Colon (tissue), 2 donors: ENCODE data around the gene PHF19.

Experiments used
- FAIRE-seq: peaks from 2 replicates; lab custom pipeline; 2012; peaks lifted over from hg19 to GRCh38; lab: Jason Lieb, UNC
- donor health status: control.
- donor health status: control.

Gene PHF19

DNA sequence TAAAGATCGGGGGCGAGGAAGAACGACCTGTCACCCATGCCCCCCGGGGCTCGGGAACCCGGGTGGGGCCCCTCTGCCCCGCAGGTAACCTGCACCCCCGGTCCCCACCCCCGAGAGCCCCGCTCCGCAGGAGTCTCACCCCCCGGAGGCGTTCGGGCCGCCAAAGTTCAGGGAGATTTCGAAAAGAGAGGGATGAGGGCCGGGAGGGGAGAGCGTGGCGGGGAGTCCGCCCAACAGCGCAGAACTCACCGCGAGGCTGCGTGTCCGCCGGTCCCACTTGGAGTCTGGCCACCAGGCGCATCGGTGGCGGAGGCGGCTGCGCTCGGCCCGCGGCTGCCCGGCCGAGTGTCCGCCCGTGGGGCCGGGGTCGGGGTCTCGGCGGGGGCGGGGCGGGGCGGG lies at the start of gene PHF19:
Gene PHF19 (minus strand): TSS at position 347 of the 399 bp plus-strand sequence. CDS start 2,447 bp downstream, outside the sequence.
- FAIRE-seq: no peak

DNA sequence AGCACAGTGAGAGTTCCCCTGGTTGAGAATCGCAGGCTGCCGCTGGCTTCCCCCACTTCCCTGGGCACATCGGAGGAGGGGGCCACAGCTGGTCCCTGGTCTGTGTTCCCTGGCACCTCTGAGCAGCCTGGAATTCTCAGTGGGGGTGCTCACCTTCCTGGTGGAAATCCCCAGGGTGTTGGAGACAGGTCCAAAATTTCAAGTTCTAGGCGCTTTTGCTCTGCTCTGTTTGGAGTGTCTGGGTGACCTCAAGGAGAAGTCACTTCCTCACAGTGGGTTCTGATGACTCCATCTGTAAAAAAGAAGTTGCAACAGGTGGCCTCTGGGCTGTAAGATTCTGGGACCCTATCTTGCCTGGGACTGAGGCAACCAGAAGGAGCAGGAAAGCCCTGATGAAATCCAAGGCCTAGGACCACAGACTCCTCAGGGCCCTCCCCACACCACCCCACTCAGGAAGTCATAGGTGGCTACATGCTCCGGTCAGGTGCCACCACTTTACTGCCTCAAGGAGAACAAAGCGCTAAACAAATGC lies 49.5 kb upstream of the PHF19 start, which contains the start of gene TRAF1:
Gene TRAF1 (minus strand): TSS at position 400 of the 532 bp plus-strand sequence. CDS start 721 bp downstream, outside the sequence.
- no peak for FAIRE-seq

DNA sequence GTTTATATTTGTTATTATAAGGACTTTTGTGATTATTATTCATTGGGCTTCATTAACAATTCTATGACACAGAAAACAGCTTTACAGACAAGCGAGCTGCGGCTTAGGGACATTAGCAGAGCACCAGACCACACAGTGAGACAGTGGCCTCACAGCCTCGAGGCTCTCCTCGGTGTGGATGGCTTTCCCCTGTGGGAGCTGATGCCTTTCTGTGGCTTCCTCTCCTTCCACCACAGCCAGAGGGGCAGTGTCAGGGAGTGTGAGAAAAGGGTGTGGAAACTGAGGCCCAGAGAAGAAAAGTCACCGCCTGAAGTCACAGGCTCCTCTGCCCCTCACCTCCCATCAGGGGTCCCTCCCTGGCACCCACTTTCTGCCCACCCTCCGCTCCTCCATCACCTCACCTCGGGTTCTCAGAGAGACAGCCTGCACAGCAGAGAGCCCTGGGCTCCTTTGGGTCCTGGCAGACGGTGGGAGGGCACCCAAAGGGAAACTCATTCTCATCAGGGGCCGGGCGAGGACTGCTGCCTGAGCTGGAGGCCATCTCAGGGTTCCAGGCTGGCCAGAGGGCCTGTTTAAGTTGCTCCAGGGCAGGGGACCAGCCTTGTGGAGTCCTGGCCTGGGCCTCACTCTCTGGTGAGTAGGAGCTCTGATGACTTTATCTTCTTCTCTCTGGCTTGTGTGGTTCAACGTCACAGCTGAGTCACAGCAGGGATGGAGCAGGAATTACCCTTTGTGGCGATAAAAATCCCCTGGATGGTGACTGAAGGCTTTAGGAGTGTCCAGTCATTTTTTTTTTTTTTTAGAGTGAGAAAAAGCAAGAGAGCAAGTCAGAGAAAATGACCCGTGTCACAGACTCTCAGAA lies 48.8 kb upstream of the PHF19 start:
- no peak for FAIRE-seq

DNA sequence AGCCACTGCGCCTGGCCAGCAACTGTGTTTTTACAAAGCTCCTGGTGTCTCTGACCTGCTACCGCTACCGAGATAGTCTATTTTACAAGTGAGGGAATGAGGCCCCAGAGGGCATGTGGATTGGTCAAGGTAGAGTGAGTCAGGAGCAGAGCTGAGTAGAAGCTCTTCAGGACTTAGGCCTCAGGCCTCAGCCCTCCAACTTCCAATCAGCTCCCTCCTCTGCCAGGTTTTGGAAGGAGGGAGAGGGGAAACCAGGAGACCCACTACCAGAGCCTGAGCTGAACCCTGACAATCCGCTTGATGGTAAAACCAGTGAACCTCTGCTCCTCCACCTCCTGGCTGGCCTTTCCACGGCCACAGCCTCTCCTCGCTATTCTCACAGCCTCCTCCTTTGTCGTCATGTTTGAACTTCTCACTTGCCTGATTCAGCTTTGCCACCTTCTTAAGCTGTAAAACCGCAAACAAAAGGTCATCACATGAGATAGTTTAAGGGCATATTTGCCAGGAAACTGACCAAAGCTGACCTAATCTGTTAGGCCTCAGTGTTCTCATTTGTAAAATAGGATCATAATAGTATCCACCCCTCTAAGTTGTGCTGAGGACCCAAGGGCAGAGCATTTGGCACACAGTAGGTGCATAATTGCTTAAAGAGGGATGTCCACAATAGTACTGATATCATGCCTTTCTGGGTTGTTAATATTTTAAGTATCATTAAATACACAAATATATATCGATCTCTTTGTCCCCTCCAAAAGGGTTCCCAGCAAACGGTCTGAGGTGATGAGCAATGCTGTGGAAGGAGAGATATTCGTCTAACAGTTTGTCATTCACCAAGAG lies 47.9 kb upstream of the PHF19 start:
- FAIRE-seq: no peak

DNA sequence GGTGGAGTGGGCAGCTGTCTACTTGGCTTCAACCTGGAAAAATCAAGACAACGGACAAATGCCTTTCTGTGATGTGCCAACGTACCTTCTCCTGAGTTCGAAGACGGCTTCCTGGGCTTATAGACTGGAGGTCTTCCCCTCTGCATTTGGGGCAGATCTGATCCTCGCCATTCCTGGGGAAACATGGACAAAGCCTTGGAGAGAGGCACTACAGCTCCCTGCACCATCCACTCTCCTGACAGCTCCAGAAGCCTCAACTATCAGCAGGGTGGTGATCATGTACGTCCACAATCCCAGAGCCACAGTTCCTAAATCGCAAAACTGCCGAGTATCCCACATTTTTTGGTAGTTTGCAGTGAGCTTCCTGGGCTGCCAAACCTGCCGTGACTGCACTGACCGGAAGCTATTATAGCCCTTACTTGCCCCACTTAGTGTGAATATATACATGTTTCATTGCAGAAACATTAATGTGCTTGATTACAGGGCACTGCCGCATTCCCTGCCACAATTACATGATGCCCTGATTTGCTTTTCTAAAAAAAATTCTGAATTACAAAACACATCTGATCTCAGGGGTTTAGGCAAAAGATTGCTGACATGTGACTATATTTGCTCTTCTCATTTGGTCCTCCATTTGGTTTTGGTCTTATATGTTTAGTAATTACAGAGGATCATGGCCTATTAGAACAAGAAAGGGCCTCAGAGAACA lies 46.8 kb upstream of the PHF19 start:
- FAIRE-seq: no peak

DNA sequence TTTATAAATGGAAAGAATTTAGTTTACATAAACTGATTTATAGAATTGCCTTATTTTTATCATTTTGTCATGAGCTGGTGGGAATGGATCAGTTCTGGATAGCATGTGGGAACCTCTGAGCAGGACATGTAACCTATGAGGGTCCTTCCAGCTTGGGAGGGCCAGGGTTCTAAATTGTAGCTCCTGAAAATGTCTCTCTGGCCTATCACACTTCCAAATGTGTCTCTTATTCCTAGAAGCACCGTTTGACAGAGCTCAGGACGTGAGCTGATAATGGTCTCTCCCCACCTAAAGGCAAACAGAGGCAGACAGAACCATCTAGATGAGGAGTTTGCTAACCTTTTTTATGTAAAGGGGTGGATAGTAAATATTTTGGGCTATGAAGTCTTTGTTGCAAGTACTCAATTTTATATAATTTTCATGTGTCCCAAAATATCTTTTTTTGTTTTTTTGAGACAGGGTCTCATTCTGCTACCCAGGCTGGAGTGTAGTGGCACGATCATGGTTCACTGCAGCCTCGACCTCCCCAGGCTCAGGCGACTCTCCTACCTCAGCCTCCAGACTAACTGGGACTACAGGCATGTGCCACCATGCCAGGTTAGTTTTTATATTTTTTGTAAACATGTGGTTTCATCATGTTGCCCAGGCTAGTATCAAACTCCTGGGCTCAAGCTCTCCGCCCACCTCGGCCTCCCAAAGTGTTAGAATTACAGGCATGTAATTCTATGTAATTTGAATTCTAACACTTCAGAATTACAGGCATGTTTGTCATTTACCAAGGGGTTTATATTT lies 45.6 kb upstream of the PHF19 start:
- no peak for FAIRE-seq

DNA sequence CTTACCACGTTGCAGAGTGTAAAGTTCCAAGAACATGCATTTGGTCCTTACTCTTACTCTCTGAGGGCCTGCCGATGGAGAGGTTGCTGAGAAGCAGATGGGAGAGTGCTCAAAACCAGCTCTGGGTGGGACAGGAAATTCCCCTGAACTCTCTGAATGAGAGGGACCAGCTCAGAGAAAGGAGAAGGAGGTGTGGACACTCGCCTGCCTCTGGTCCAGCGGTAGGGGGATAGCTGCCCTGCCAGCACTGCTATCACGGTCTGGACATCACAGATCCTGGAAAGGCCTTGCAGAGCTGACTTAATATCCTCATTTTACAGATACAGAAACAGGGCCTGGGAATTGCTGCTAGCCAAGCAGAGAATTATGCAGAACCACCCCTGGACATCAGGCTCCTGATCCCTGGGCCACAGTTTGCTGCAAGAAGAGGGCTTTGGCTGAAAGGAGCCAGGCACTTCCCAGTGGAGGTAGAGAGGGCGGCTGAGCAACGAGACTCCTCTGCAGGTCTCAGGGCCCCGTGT lies 44.7 kb upstream of the PHF19 start:
- no peak for FAIRE-seq

DNA sequence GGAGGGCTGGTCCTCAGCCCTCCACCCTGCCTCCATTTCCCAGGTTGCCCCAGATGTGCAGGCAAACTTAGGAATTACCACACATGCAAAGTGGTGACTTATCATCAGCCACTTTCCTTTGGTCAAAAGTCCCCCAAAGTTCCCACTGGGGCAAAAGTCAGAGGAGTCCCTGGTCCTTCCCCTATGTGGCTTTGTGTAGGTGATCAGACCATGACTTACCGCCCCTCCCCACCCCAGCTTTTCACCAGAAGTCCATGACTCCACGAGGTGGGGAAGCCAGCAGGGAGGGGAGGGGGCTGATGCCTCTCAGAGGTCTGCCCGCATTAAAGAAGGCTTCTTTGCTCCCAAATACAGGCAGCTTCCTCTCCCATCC lies 43.8 kb upstream of the PHF19 start:
- no peak for FAIRE-seq

DNA sequence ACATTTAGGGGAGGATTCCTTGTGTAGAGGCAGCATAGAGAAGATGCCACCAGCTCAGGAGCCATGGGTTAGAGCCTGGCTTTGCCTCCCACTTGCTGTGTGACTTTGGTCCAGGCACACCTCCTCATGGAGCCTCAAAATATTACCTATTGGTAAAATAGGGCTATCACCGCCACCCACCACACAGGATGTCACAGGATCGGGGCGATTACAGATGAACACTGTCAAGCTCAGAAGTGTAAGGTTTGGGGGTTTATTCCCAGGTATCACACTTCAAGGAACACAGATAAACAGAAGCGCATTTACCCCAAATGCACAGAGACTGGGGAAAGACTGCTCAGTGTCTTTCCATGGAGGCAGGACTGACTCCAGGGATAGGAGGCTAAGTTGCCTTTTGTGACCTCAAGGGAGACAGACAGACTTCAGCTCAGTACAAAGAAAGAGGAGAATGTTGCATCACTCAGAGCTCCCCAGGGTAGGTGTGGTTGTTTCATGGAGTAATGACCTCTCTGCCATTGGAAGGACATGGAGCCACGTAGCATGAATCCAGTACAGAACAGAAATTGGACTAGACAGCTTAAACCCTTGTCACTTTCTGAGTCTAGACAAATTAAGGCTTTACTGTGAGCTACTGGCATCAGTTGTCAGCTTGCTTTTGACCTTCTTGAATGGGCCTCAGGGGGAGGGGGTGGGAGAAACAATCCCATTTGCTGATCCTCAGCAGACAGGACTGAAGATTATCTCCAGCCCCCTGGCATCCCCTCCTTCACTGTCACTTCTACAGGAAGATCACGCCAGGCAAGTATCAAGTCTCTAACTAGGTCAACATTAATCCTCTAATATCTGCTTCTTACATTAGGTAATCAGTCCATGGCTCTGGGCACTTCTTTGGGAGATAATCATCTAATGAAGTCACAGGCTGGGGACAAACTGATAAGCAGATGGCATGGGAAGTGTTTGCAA lies 43.1 kb upstream of the PHF19 start:
- no peak for FAIRE-seq

DNA sequence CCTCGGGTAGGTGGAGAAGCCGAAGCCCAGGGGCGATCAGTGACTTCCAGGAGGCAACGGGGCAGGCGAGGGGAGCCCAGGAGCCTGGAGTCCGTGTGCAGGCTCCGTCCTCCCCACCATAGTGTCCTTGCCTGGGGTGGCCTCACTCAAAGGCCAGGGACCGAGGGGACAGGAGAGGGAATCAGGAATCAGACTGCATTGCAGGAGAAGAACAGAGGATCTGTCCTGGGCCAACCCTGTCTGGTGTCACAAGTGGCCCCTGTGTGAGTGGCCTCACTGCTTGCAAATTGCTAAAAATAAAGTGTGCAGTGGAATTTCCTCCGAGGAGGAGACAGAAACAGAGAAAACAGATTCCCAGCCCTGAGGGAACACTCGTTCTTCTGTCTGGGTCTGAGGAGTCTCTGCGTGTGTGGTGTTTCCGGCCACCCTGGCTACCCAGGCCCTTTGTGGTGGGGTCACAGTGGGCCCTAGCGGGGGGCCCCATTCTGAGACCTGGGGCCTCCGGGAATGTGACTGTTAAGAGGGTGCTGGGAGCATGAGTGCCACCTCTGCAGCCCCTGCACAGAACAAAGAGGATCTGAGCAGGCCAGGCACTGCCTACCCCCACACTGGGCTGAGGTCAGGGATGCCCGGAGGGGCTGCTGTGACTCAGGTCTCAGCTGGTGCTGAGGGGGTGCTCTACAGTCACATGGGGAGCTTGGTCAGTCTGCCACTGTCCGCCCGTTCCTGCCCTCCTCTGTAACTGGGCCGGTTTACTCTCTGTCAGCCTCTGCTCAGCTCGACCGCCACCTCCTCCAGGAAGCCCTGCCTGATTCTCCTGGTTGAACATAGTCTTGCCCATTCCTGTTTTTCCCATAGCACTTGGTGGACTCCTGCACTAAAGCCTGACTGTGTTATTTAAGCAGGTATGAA lies 42.2 kb upstream of the PHF19 start:
- no peak for FAIRE-seq

DNA sequence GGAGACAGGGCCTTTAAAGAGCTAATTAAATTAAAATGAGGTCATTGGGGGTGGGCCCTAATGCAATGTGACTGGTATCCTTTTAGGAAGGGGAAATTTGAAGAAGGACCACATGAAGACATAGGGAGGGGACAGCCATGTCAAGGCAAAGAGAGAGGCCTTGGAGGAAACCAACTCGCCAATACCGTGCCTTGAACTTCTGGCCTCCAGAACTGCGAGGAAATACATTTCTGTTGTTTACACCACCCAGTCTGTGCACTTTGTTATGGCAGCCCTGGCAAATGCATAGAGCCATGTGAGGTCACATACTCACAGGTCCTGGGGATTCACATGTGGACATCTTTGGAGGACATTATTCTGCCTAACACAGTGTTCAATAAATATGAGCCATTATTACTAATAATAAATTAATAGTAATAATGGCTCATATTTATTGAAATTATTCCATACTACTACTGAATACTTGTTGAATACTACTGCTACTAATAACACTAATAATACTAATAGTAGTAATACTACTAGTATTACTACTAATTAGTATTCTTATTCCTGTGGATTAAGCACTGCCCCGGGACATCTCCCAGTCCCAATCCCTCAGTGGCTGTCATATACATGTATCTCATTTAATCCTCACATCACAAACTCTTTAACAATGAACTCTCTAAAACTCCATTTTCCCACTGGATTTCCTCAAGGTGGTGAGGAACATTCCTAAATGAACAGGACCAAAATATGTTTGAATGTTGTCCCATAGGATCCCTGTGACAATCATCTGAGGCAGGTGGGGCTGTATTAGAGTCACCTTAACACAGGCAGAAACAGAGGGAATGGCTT lies 41.2 kb upstream of the PHF19 start:
- FAIRE-seq: no peak

DNA sequence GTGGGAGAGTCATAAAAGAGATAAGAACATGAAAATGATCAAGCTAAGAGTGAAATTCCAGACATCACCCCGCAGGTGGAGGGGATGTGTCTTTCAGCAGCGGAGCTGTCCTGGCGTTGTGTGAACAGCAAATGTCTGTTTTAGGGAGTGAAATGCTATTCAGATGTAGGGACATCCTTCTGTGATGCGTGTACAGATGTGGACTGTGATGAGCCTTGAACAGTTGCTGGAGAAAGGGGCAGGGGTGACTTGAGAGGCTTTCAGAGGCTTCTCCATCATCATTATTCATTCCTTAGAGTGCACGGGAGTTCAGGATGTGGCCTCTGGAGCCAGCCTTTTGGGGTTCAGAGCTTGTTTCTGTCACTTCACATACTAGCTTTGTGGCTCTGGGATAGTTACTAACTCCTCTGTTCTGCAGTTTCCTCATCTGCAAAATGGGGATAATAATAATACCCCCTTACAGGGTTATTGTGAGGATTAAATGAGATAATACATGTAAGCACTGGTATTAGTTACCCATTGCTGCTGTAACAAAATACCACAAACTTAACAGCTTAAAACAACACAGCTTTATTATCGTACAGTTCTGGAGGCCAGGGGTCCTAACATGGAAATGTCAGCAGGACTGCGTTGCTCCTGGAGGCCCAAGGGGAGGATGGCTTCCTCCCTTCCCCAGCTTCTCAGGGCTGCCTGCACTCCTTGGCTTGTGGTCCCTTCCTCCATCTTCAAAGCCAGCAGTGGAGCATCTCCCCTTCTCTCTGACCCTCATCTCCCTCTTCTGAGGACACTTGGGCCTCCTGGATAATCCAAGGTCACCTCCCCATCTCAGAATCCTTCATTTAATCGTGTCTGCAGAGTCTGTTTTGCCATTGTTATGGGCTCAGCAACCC lies 40.2 kb upstream of the PHF19 start:
- no peak for FAIRE-seq

DNA sequence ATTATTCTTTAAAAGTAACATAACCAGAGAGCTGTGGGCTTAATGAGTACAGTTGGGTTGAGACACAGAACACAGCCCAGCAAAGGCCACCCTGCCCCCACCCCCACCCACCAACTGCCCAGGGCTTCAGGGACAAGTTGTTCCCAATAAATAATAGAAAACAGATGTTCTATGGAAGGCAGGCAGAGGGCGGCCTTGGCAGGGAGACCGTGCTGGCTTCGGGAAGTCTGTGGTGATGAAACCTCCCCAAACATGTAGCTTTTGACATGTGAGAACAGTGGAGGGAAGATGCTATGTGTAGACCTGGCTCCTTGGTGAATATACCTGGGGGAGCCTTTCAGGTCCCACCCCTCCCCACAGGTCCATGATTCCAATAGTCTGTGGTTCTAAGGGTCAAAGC lies 39.6 kb upstream of the PHF19 start:
- no peak for FAIRE-seq

DNA sequence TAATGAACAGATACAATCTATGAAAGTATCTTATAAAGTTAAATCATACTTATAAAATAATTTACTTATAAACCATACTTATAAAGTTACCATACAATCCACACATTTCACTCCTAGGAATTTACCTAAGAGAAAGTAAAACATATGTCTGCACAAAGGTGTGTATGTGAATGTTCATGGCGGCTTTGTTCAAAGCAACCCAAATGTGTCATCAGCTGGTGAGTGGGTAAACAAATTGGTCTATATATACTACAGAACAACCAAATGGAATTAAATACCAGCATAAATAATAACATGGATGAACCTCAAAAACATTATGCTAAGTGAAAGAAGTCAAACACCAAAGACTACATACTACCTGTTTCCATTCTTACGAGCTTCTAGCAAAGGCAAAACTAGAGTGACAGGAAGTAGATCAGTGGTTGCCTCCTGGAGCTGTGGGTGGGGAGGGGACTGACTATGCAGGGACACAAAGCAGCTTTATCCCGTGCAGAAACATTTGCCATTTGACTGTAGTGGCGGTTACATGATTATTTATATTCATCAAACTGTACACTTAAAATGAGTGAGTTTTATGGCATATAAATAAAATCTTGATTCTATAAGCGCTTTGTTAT lies 39.0 kb upstream of the PHF19 start:
- no peak for FAIRE-seq

DNA sequence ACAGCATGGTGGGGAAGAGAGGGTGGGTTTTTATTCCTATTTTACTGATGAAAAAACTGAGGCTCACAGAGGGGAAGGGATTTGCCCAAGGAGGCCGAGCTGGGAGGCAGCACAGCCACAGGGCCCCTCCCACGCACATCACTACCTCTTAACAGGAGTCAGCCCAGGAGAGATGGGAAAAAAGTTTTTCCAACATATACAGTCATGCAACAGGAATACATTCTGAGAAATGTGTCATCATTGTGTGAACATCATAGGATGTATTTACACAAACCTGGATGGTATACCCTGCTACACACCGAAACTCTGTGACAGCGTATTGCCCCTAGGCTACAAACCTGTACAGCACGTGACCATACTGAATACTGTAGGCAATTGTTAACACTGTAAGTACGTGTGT lies 38.0 kb upstream of the PHF19 start:
- no peak for FAIRE-seq

DNA sequence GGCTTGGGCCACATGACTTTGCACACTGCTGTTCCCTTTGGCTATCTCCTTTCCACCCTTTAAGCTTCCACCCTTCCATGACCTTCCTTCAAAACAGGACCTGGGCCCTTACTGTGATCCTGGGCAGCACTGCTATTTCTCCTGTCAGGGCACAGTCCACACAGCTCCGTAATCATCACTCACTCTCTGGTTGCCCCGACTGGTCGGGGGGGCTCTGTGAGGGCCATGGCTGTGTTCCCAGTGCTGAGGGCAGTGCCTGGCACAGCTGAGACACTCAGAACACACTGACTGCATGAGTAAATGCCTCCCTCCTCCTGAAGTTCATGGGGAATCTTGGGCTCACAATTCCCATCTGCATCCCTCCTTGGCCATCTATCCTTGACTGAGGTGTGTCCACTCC lies 37.4 kb upstream of the PHF19 start:
- no peak for FAIRE-seq
